Measurements from ENCODE around the gene METTL2A.
"Not testable (repeated sequence)": the region's sequence is repeated elsewhere in the genome, so short reads cannot be mapped to it uniquely, and the experiment has no call there.

METTL2A gene

GRCh38 chr17:62479639-62480258 lies 56.1 kb downstream of the METTL2A start:
- Mint-ChIP-seq H3K27ac (peak overlapping the region; percentile 96), H3K36me3 (peaks cover 22% of the 10 kb centered on the region), H3K4me1 (peaks cover 43% of the 10 kb centered on the region), H3K4me3 (peak overlapping the region; percentile 92)
- H3K9me3 Mint-ChIP-seq, CTCF ChIA-PET, H3K27me3 Mint-ChIP-seq: not testable (repeated sequence)
- DNase-seq, result peak; percentile 36

GRCh38 chr17:62482553-62482952 lies 58.9 kb downstream of the METTL2A start:
- H3K4me3 Mint-ChIP-seq, H3K27me3 Mint-ChIP-seq, DNase-seq, H3K27ac Mint-ChIP-seq, H3K9me3 Mint-ChIP-seq, CTCF ChIA-PET: not testable (repeated sequence)
- H3K36me3 Mint-ChIP-seq, result peaks cover 23% of the 10 kb centered on the region
- H3K4me1 Mint-ChIP-seq, result peaks cover 46% of the 10 kb centered on the region

- H3K27me3 Mint-ChIP-seq, DNase-seq, CTCF ChIA-PET, H3K4me3 Mint-ChIP-seq, H3K27ac Mint-ChIP-seq, H3K9me3 Mint-ChIP-seq: not testable (repeated sequence)
- peaks cover 15% of the 10 kb centered on the region for H3K36me3 Mint-ChIP-seq
- peaks cover 16% of the 10 kb centered on the region for H3K4me1 Mint-ChIP-seq
These were observed 67.3 kb downstream of the METTL2A start for GRCh38 chr17:62490990-62491389.

- H3K27ac Mint-ChIP-seq, H3K9me3 Mint-ChIP-seq, H3K27me3 Mint-ChIP-seq, DNase-seq, CTCF ChIA-PET, H3K4me3 Mint-ChIP-seq: not testable (repeated sequence)
- Mint-ChIP-seq H3K36me3 (peaks cover 11% of the 10 kb centered on the region), H3K4me1 (peaks cover 10% of the 10 kb centered on the region)
These were observed 69.5 kb downstream of the METTL2A start for GRCh38 chr17:62493049-62493655.

- H3K9me3 Mint-ChIP-seq, H3K4me3 Mint-ChIP-seq, H3K4me1 Mint-ChIP-seq, DNase-seq, CTCF ChIA-PET, H3K27me3 Mint-ChIP-seq, H3K27ac Mint-ChIP-seq: not testable (repeated sequence)
- H3K36me3 Mint-ChIP-seq, result peaks cover 11% of the 10 kb centered on the region
These were observed 70.4 kb downstream of the METTL2A start for GRCh38 chr17:62494073-62494472.

GRCh38 chr17:62496344-62496743 lies 72.6 kb downstream of the METTL2A start:
- H3K4me1 Mint-ChIP-seq, CTCF ChIA-PET, H3K27ac Mint-ChIP-seq, H3K4me3 Mint-ChIP-seq, H3K9me3 Mint-ChIP-seq, DNase-seq, H3K27me3 Mint-ChIP-seq, H3K36me3 Mint-ChIP-seq: not testable (repeated sequence)

GRCh38 chr17:62498796-62499195 lies 75.1 kb downstream of the METTL2A start:
- H3K27me3 Mint-ChIP-seq, H3K4me1 Mint-ChIP-seq, H3K36me3 Mint-ChIP-seq, DNase-seq, H3K27ac Mint-ChIP-seq, H3K4me3 Mint-ChIP-seq, CTCF ChIA-PET, H3K9me3 Mint-ChIP-seq: not testable (repeated sequence)

Measured in activated naive CD4-positive, alpha-beta T cell treated with anti-CD3 and anti-CD28 coated beads, Interleukin-2, amount 10 ng/mL, durations not matched to agents 7 days and 5 days (primary cell).